ENCODE measurements around the gene ATAD2B.

ATAD2B gene

DNA sequence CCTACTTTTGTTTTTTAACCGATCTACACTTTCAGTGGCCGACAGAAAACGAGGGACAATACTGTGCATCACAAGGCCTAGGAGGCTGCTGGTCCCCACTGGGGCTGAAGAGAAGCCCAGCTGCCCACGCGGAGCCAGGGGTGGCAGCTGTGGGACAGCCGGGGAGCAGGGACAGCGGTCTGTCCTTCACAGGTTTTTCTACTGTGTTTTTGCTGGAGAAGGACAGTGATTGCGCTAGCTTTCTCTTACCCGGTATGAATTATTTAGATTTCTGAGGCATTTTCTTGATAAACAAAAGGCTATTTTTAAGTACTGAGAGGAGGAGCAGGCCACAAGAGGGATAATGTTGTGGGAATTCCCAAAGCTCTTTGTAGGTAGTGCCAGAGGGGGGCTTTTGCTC, 219.8 kb downstream of the ATAD2B start:
- H3K27ac ChIP-seq (ENCODE audit: low read length): no peak overlapping the region
- no peaks in the 10 kb centered on the region for H3K9me3 ChIP-seq (ENCODE audit: control insufficient read depth in 1 of 2, low read length in 2 of 2)
- H3K4me1 ChIP-seq (ENCODE audit: control insufficient read depth in 1 of 2, insufficient read depth in 2 of 2, low read length in 2 of 2): peaks cover 0 to 6% of the 10 kb centered on the region in 2 donors
- H3K36me3 ChIP-seq (ENCODE audit: control insufficient read depth in 1 of 2, insufficient read depth in 2 of 2, low read length in 2 of 2): peaks cover 0 to 29% of the 10 kb centered on the region in 2 donors
- H3K4me3 ChIP-seq (ENCODE audit: low read depth in 1 of 2, low read length in 2 of 2): no peak overlapping the region
- no peaks in the 10 kb centered on the region for H3K27me3 ChIP-seq (ENCODE audit: low read depth, low read length)

DNA sequence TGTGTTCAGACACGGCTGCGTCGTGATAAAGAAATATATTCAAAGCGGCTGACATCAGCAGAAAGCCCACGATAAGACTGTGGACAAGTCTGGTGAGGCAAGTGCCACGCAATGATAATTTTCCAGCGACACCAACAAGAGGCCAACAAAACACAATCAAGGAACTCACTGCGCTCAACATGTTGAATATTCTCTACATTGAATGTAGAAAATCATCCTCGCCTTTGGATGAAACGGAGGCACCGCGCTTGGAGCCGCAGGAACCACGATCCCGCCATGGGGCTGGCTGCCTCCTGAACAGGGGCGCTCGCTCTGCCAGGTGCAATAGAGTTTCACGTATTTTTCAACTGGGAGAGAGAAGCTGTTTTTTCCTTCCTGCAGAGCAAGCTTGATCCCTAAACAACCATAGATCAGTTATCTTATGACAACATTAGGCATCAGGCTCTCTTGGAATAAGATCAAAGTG, 220.3 kb downstream of the ATAD2B start:
- Histone ChIP-seq H3K27me3 (ENCODE audit: low read depth, low read length) (no peaks in the 10 kb centered on the region), H3K36me3 (ENCODE audit: control insufficient read depth in 1 of 2, insufficient read depth in 2 of 2, low read length in 2 of 2) (peaks cover 0 to 29% of the 10 kb centered on the region in 2 donors), H3K4me1 (ENCODE audit: control insufficient read depth in 1 of 2, insufficient read depth in 2 of 2, low read length in 2 of 2) (peaks cover 0 to 6% of the 10 kb centered on the region in 2 donors), H3K27ac (ENCODE audit: low read length) (no peak overlapping the region), H3K4me3 (ENCODE audit: low read depth in 1 of 2, low read length in 2 of 2) (no peak overlapping the region), H3K9me3 (ENCODE audit: control insufficient read depth in 1 of 2, low read length in 2 of 2) (no peaks in the 10 kb centered on the region)

DNA sequence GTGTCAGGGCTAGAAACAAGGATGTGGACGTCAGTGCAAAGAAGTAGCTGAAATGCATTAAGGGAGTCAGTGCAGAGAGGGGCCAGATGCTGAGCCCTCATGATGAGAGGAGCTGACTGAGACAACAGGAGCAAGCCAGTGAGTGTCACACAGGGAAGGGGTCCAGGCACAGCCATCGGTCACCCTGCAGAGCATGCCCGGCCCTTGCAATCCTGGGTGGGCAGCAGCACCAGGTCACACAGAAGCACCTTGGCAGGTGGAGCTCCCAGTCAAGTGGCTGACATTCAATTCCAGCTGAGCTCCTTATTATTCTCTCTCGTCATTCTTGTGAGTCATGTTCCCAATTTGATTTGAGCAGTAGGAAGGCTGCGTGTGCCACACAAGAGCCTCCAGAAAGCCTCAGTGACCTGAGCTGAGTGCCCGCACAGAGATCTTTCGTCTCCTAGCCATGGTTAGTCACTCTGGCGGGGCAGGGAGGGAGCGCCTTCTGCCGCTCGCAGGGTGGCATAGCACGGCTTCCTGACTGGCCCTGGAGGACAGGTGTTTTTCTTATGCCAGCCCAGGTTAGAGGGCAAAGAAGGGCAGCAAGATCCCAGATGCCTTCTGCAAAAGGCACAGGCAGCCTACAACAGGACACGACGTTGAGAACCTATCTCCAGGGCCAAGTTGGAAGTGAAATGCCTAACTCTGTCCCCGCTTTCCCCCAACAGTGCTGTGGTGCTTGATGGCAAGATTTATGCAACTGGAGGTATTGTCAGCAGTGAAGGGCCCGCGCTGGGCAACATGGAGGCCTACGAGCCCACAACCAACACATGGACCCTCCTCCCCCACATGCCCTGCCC, 220.9 kb downstream of the ATAD2B start:
- H3K27me3 ChIP-seq (ENCODE audit: low read depth, low read length): no peaks in the 10 kb centered on the region
- H3K36me3 ChIP-seq (ENCODE audit: control insufficient read depth in 1 of 2, insufficient read depth in 2 of 2, low read length in 2 of 2): peaks cover 0 to 29% of the 10 kb centered on the region in 2 donors
- peaks cover 0 to 6% of the 10 kb centered on the region in 2 donors for H3K4me1 ChIP-seq (ENCODE audit: control insufficient read depth in 1 of 2, insufficient read depth in 2 of 2, low read length in 2 of 2)
- no peak overlapping the region for H3K27ac ChIP-seq (ENCODE audit: low read length)
- no peak overlapping the region for H3K4me3 ChIP-seq (ENCODE audit: low read depth in 1 of 2, low read length in 2 of 2)
- no peaks in the 10 kb centered on the region for H3K9me3 ChIP-seq (ENCODE audit: control insufficient read depth in 1 of 2, low read length in 2 of 2)

DNA sequence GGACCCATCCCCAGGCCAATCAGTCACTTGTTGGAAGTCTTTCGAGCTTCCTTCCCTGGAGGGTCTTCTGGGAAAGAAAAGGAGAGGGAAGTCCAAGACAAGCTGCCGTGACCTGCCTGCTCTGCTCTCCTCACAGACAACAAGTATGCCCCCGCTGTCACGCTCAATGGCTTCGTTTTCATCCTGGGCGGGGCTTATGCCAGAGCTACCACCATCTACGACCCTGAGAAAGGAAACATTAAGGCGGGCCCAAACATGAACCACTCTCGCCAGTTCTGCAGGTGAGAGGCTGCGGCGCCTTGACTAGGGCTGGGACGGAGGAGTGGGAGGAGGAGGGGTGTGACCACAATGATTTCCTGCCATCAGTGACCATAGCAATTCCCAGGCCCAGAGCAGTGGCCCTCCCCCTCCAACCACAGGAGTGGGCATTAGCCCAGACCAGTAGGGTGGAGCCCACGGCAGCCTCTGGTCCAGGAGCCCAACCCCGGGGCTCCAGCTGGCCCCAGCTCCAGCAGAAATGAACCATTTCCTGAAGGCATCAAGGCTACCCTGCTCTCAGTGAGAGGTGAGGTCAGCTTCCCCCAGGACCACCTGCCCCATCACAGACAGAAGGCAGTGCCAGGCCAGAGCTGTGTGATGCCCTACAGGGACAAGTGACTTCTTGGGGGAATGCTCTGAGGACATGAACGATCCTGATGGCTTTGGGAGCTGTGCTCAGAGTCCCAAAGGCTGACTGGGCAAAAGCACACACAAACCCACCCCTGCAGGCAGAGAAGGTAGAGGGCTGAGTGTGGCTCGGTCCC, 223.1 kb downstream of the ATAD2B start:
- Histone ChIP-seq H3K4me1 (ENCODE audit: control insufficient read depth in 1 of 2, insufficient read depth in 2 of 2, low read length in 2 of 2) (peaks cover 0 to 18% of the 10 kb centered on the region in 2 donors), H3K4me3 (ENCODE audit: low read depth in 1 of 2, low read length in 2 of 2) (no peak overlapping the region), H3K27ac (ENCODE audit: low read length) (no peak overlapping the region), H3K36me3 (ENCODE audit: control insufficient read depth in 1 of 2, insufficient read depth in 2 of 2, low read length in 2 of 2) (peaks cover 0 to 35% of the 10 kb centered on the region in 2 donors), H3K9me3 (ENCODE audit: control insufficient read depth in 1 of 2, low read length in 2 of 2) (peaks cover 0 to 5% of the 10 kb centered on the region in 2 donors), H3K27me3 (ENCODE audit: low read depth, low read length) (no peaks in the 10 kb centered on the region)

DNA sequence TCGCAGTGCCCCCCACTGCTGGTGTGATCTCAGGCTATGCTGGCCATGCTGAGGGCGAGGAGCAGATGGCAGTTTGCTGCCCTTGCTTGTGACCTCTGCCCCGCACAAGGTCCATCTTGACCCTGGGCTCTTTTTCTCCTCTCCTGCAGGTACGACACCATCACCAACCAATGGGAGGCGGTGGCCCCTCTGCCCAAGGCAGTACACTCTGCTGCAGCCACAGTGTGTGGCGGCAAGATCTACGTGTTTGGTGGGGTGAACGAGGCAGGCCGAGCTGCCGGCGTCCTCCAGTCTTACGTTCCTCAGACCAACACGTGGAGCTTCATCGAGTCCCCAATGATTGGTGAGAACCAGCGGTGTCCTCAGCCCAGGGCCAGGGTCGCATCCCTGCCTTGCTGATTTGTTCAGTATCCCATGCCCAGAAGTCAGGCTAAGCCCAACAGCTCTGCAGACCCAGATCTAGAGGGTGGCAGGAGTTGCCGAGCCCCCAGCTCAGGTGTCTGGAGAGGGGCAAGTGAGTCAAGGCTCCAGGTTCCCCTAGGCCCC, 223.8 kb downstream of the ATAD2B start:
- peaks cover 0 to 5% of the 10 kb centered on the region in 2 donors for H3K9me3 ChIP-seq (ENCODE audit: control insufficient read depth in 1 of 2, low read length in 2 of 2)
- H3K27me3 ChIP-seq (ENCODE audit: low read depth, low read length): no peaks in the 10 kb centered on the region
- peaks cover 0 to 23% of the 10 kb centered on the region in 2 donors for H3K4me1 ChIP-seq (ENCODE audit: control insufficient read depth in 1 of 2, insufficient read depth in 2 of 2, low read length in 2 of 2)
- H3K36me3 ChIP-seq (ENCODE audit: control insufficient read depth in 1 of 2, insufficient read depth in 2 of 2, low read length in 2 of 2): peaks cover 0 to 34% of the 10 kb centered on the region in 2 donors
- no peak overlapping the region for H3K4me3 ChIP-seq (ENCODE audit: low read depth in 1 of 2, low read length in 2 of 2)
- no peak overlapping the region for H3K27ac ChIP-seq (ENCODE audit: low read length)

DNA sequence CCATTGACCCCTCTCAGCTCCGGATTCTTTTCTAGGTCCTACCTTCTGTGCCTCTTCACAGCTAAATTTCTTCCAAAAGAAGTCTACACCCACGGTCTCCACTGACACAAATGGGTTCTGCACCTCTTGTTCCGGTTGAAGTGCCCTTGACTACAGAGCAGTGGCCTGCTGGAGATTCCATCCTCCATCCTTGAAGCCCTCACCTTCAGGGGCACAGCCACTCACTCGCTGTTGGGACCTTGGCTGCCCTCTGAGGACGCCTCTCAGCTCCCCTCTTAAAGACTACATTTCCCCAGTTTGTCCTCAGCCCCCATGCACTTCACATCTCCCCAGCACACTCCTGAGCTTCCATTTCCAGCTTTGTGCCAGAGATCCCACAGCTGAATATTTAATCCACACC, 226.3 kb downstream of the ATAD2B start:
- Histone ChIP-seq H3K36me3 (ENCODE audit: control insufficient read depth in 1 of 2, insufficient read depth in 2 of 2, low read length in 2 of 2) (peaks cover 0 to 49% of the 10 kb centered on the region in 2 donors), H3K4me3 (ENCODE audit: low read depth in 1 of 2, low read length in 2 of 2) (no peak overlapping the region), H3K9me3 (ENCODE audit: control insufficient read depth in 1 of 2, low read length in 2 of 2) (peaks cover 0 to 5% of the 10 kb centered on the region in 2 donors), H3K27me3 (ENCODE audit: low read depth, low read length) (no peaks in the 10 kb centered on the region), H3K4me1 (ENCODE audit: control insufficient read depth in 1 of 2, insufficient read depth in 2 of 2, low read length in 2 of 2) (peaks cover 4 to 21% of the 10 kb centered on the region in 2 donors), H3K27ac (ENCODE audit: low read length) (no peak overlapping the region)

DNA sequence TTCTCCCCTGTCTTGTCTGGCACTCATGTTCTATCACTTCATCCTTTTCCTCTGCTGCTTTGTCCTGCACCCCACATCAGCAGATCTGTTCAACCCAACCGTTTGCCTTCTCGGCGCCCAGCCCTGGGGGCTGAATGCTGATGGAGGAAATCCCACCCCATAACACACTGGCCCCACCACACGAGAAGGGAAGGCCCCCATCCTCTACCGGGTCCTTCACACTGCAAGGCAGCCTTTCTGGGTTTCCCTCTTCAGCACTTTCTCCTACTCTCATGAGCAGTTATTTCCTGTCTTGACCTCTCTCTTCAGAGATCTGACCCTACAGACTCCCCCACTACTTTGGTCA, 227.4 kb downstream of the ATAD2B start:
- Histone ChIP-seq H3K27me3 (ENCODE audit: low read depth, low read length) (no peaks in the 10 kb centered on the region), H3K9me3 (ENCODE audit: control insufficient read depth in 1 of 2, low read length in 2 of 2) (peaks cover 0 to 5% of the 10 kb centered on the region in 2 donors), H3K4me1 (ENCODE audit: control insufficient read depth in 1 of 2, insufficient read depth in 2 of 2, low read length in 2 of 2) (peaks cover 4 to 21% of the 10 kb centered on the region in 2 donors), H3K4me3 (ENCODE audit: low read depth in 1 of 2, low read length in 2 of 2) (no peak overlapping the region), H3K27ac (ENCODE audit: low read length) (no peak overlapping the region), H3K36me3 (ENCODE audit: control insufficient read depth in 1 of 2, insufficient read depth in 2 of 2, low read length in 2 of 2) (peaks cover 2 to 58% of the 10 kb centered on the region in 2 donors)

DNA sequence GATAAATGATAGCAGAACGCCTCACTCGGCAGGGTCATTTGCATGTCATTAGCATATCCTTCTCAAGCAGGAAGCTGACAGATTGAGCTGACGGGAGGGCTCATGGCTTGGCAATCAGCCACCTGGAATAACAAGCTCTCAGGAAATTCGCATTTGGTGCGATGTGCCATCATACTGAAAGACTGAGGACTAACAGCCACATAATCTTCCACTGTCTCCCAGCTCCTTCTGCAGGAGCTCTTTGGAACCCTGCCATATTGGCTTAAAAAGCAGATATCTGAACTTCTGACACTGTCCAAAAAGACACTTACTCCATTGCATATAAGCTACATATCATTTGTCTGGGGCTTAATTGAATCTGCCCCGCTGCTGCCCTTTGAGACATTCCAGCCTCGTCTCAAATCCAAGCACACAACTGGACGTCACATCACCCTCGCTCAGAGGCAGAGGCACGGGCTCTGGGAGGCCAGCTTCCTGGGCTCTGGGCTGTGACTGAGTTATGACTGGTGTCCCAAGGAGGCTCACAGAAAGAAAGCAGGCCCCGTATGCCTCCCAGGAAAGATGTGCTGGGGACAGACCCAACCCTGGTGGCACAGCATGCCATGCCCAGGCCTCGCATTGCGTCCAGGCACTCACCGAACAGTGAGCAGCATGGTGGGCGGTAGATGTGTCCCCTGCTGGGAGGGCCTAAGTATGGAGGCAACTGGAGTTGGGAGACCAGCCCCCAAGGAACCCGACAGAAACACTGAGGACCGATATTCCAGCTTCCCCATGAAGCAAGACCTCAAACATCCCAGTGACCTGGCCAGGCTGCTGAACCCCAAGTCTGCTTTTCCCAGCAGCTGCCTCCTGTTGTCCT, 228.0 kb downstream of the ATAD2B start:
- Histone ChIP-seq H3K4me3 (ENCODE audit: low read depth in 1 of 2, low read length in 2 of 2) (no peak overlapping the region), H3K4me1 (ENCODE audit: control insufficient read depth in 1 of 2, insufficient read depth in 2 of 2, low read length in 2 of 2) (peaks cover 4 to 21% of the 10 kb centered on the region in 2 donors), H3K9me3 (ENCODE audit: control insufficient read depth in 1 of 2, low read length in 2 of 2) (peaks cover 0 to 5% of the 10 kb centered on the region in 2 donors), H3K36me3 (ENCODE audit: control insufficient read depth in 1 of 2, insufficient read depth in 2 of 2, low read length in 2 of 2) (peaks cover 4 to 64% of the 10 kb centered on the region in 2 donors), H3K27me3 (ENCODE audit: low read depth, low read length) (no peaks in the 10 kb centered on the region), H3K27ac (ENCODE audit: low read length) (no peak overlapping the region)

All from muscle layer of duodenum (tissue), 2 donors.